ENCODE results near the gene KHSRP.

DNA sequence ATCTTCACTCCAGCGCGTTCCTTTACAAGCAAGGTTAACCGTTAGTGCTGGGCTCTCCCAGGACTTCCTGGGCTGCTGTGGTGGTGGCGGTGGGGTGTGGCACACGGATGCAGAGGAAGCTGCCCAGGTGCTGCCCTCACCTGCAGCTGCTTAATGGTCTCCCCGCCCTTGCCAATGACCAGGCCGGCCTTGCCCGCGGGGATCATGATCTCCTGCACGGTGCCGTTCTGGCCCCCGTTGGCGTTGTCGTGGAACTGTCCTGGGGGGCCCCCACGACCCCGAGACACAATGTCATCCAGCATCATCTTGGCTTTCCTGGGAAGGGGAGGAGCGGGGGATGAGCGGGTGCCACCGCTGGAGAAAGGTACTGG is 6.1 kb downstream of the KHSRP start:
- TF ChIP-seq, protein P1, sequence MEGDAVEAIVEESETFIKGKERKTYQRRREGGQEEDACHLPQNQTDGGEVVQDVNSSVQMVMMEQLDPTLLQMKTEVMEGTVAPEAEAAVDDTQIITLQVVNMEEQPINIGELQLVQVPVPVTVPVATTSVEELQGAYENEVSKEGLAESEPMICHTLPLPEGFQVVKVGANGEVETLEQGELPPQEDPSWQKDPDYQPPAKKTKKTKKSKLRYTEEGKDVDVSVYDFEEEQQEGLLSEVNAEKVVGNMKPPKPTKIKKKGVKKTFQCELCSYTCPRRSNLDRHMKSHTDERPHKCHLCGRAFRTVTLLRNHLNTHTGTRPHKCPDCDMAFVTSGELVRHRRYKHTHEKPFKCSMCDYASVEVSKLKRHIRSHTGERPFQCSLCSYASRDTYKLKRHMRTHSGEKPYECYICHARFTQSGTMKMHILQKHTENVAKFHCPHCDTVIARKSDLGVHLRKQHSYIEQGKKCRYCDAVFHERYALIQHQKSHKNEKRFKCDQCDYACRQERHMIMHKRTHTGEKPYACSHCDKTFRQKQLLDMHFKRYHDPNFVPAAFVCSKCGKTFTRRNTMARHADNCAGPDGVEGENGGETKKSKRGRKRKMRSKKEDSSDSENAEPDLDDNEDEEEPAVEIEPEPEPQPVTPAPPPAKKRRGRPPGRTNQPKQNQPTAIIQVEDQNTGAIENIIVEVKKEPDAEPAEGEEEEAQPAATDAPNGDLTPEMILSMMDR (IDR thresholded peaks at IDR 0.05) = no peak
- TF ChIP-seq POLR2A (IDR thresholded peaks at IDR 0.05) = no peak

Data from lower leg skin (tissue), 3 donors.